ENCODE results near the gene RICTOR.

Gene RICTOR

GRCh38 chr5:39093352-39093751, 19.2 kb upstream of the RICTOR start:
- no peaks in the 10 kb centered on the region for H4K20me1 ChIP-seq (ENCODE audit: low read depth, low read length)
- no peak overlapping the region for H2AFZ ChIP-seq (ENCODE audit: low read depth, low read length, severe bottlenecking)
- TF ChIP-seq CTCF (IDR thresholded peaks at IDR 0.05; ENCODE audit: insufficient read depth, low read length, poor library complexity, severe bottlenecking), result no peak
- no peak for TF ChIP-seq EZH2phosphoT487 (conservative IDR thresholded peaks at IDR 0.05; ENCODE audit: low read length)
- no peak overlapping the region for H3K4me2 ChIP-seq (ENCODE audit: low read depth, low read length, poor library complexity, severe bottlenecking)
- H3F3A ChIP-seq (ENCODE audit: insufficient read depth), result no peaks in the 10 kb centered on the region
- no peaks in the 10 kb centered on the region for H3K9me3 ChIP-seq (ENCODE audit: insufficient read depth, low read length)
- no peak overlapping the region for H3K9ac ChIP-seq (ENCODE audit: low read length)
- no peak overlapping the region for H3K4me3 ChIP-seq (ENCODE audit: insufficient read depth, low read length, poor library complexity, severe bottlenecking)
- H3K79me2 ChIP-seq (ENCODE audit: insufficient read depth, low read length), result no peaks in the 10 kb centered on the region
- H3K36me3 ChIP-seq (ENCODE audit: low read length), result no peaks in the 10 kb centered on the region
- H3K27ac ChIP-seq (ENCODE audit: low read depth, low read length), result no peak overlapping the region
- no peaks in the 10 kb centered on the region for H3K9me2 ChIP-seq (replicated peaks; ENCODE audit: insufficient read depth, low read length)
- no peaks in the 10 kb centered on the region for H3K27me3 ChIP-seq (ENCODE audit: low read length)

DNA sequence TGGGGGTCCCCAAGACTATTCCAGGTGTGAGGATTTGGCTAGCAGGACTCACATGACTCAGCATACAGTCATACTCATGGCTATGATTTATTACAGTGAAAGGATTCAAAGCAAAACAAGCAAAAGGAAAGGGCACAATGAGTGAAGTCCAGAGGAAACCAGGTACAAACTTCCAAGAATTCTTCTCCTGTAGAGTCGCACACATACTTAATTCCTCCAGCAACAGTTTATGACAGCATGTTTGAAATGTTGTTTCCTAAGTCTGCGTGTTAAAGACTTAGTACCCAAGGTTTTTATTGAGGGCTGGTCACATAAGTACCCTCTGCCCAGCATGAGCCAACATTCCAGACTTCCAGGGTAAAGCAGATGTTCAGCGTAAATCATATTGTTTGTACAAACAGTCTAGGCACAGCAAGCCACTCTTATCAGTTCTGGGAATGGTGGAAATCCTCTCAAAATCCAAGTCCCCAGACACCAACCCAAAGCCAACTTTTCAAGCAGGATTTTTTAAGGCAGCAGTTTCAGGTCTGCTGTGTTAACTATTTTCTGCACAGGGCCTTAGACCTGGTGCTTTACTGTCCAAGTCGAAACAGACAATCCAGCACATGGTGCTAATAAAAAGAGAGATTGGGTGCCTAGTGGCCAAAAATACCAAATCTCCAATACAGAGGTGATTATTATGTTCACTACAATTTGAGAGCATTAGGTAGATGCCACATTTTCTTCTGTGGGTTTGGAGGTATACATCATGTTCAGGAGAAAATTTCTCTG, 18.6 kb upstream of the RICTOR start:
- no peaks in the 10 kb centered on the region for H3K9me2 ChIP-seq (replicated peaks; ENCODE audit: insufficient read depth, low read length)
- no peaks in the 10 kb centered on the region for H4K20me1 ChIP-seq (ENCODE audit: low read depth, low read length)
- H3K79me2 ChIP-seq (ENCODE audit: insufficient read depth, low read length), result no peaks in the 10 kb centered on the region
- no peaks in the 10 kb centered on the region for H3K27me3 ChIP-seq (ENCODE audit: low read length)
- H3K4me3 ChIP-seq (ENCODE audit: insufficient read depth, low read length, poor library complexity, severe bottlenecking), result no peak overlapping the region
- H3K9me3 ChIP-seq (ENCODE audit: insufficient read depth, low read length), result no peaks in the 10 kb centered on the region
- no peaks in the 10 kb centered on the region for H3F3A ChIP-seq (ENCODE audit: insufficient read depth)
- no peak overlapping the region for H3K4me2 ChIP-seq (ENCODE audit: low read depth, low read length, poor library complexity, severe bottlenecking)
- no peak overlapping the region for H3K27ac ChIP-seq (ENCODE audit: low read depth, low read length)
- H3K9ac ChIP-seq (ENCODE audit: low read length), result no peak overlapping the region
- TF ChIP-seq CTCF (IDR thresholded peaks at IDR 0.05; ENCODE audit: insufficient read depth, low read length, poor library complexity, severe bottlenecking) (no peak), EZH2phosphoT487 (conservative IDR thresholded peaks at IDR 0.05; ENCODE audit: low read length) (no peak)
- H2AFZ ChIP-seq (ENCODE audit: low read depth, low read length, severe bottlenecking), result no peak overlapping the region
- H3K36me3 ChIP-seq (ENCODE audit: low read length), result no peaks in the 10 kb centered on the region

DNA sequence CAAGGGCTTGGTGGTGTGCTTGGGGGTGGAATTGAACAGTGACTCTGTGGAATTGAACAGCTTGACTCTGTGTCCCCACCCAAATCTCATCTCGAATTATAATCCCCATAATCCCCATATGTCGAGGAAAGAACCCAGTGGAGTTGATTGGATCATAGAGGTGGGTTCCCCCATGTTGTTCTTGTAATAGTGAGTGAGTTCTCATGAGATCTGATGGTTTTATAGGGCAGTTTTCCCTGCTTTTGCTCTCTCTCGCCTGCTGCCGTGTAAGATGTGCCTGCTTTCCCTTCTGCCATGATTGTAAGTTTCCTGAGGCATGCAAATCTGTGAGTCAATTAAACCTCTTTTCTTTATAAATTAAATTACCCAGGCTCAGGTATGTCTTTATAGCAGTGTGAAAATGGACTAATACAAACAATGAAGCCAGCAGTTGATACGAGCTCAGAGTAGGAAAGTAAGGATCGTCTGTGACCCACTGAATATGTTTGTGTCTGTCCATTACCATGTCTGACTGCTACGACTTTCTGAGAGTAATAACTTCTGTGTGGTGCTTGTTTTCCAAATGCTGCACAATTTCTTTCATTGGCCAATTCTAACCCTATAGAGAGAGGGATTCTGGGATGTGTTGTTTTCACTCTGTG, 17.9 kb upstream of the RICTOR start:
- no peak overlapping the region for H3K4me2 ChIP-seq (ENCODE audit: low read depth, low read length, poor library complexity, severe bottlenecking)
- H3K79me2 ChIP-seq (ENCODE audit: insufficient read depth, low read length), result no peaks in the 10 kb centered on the region
- no peak overlapping the region for H3K4me3 ChIP-seq (ENCODE audit: insufficient read depth, low read length, poor library complexity, severe bottlenecking)
- no peak overlapping the region for H2AFZ ChIP-seq (ENCODE audit: low read depth, low read length, severe bottlenecking)
- H3K27me3 ChIP-seq (ENCODE audit: low read length), result no peaks in the 10 kb centered on the region
- H3K27ac ChIP-seq (ENCODE audit: low read depth, low read length), result no peak overlapping the region
- no peak overlapping the region for H3K9ac ChIP-seq (ENCODE audit: low read length)
- H3K9me2 ChIP-seq (replicated peaks; ENCODE audit: insufficient read depth, low read length), result no peaks in the 10 kb centered on the region
- no peaks in the 10 kb centered on the region for H3F3A ChIP-seq (ENCODE audit: insufficient read depth)
- H3K9me3 ChIP-seq (ENCODE audit: insufficient read depth, low read length), result no peaks in the 10 kb centered on the region
- no peaks in the 10 kb centered on the region for H3K36me3 ChIP-seq (ENCODE audit: low read length)
- TF ChIP-seq EZH2phosphoT487 (conservative IDR thresholded peaks at IDR 0.05; ENCODE audit: low read length) (no peak), CTCF (IDR thresholded peaks at IDR 0.05; ENCODE audit: insufficient read depth, low read length, poor library complexity, severe bottlenecking) (no peak)
- H4K20me1 ChIP-seq (ENCODE audit: low read depth, low read length), result no peaks in the 10 kb centered on the region

Measured in SU-DHL-6 (cell line).